GM18909 (cell line): ENCODE data around the gene TMEM143.
"Not testable (repeated sequence)": the region's sequence is repeated elsewhere in the genome, so short reads cannot be mapped to it uniquely, and the experiment has no call there.

Experiments used
- ATAC-seq: cut with Tn5 transposase; IDR thresholded peaks from one replicate; pipeline ENCODE4 v1.9.1; 2021; ENCODE audit warnings: mild to moderate bottlenecking; ENCODE audit not compliant: unreplicated experiment, poor library complexity

Gene TMEM143

GRCh38 chr19:48332662-48333466, 30.9 kb downstream of the TMEM143 start:
- peak; percentile 60 for ATAC-seq

GRCh38 chr19:48332351-48332661, 31.4 kb downstream of the TMEM143 start:
- ATAC-seq = no peak

GRCh38 chr19:48330012-48330681, 33.6 kb downstream of the TMEM143 start:
- peak; percentile 35 for ATAC-seq

GRCh38 chr19:48329167-48329891, 34.4 kb downstream of the TMEM143 start:
- ATAC-seq = no peak

GRCh38 chr19:48325265-48325910, 38.4 kb downstream of the TMEM143 start, which contains the start of gene EMP3:
TSS of gene EMP3 (plus strand) at chr19:48325552. CDS start at chr19:48326845, 1,293 bp downstream.
- ATAC-seq = no peak

GRCh38 chr19:48321622-48322591, 41.8 kb downstream of the TMEM143 start:
- peak; percentile 70 for ATAC-seq

- peak; percentile 51 for ATAC-seq
These were observed 42.4 kb downstream of the TMEM143 start for GRCh38 chr19:48321372-48321621.

GRCh38 chr19:48319647-48320541, 43.8 kb downstream of the TMEM143 start:
- ATAC-seq = no peak

- ATAC-seq = no peak
These were observed 45.3 kb downstream of the TMEM143 start for GRCh38 chr19:48318286-48318987.

GRCh38 chr19:48317708-48317960, 46.1 kb downstream of the TMEM143 start:
- ATAC-seq = not testable (repeated sequence)

- ATAC-seq = no peak
These were observed 48.0 kb downstream of the TMEM143 start for GRCh38 chr19:48315712-48316111.

GRCh38 chr19:48311384-48311783, 52.4 kb downstream of the TMEM143 start:
- ATAC-seq = no peak

- no peak for ATAC-seq
These were observed 53.5 kb downstream of the TMEM143 start for GRCh38 chr19:48310227-48310626.

- not testable (repeated sequence) for ATAC-seq
These were observed 54.0 kb downstream of the TMEM143 start for GRCh38 chr19:48309731-48310130.

- no peak for ATAC-seq
These were observed 54.8 kb downstream of the TMEM143 start for GRCh38 chr19:48308631-48309586.

- ATAC-seq = no peak
These were observed 59.9 kb downstream of the TMEM143 start for GRCh38 chr19:48303866-48304265.

GRCh38 chr19:48303367-48303766, 60.4 kb downstream of the TMEM143 start:
- ATAC-seq = no peak
